ENCODE data around the gene EXOSC7.

Gene EXOSC7

DNA sequence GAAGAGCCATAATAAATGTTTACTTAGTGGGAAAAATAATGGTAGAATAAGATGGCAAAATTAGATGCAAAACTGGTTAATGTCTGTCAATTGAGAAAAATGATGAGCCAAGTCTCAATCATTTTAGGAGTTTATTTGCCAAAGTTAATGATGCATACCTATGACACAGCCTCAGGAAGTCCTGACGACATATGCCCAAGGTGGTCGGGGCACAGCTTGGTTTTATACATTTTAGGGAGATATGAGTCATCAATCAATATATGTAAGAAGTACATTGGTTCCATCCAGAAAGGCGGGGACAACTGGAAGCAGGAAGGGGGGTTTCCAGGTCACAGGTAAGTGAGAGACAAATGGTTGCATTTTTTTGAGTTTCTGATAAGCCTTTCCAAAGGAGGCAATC, 81.5 kb downstream of the EXOSC7 start:
- DNase-seq: no peak

DNA sequence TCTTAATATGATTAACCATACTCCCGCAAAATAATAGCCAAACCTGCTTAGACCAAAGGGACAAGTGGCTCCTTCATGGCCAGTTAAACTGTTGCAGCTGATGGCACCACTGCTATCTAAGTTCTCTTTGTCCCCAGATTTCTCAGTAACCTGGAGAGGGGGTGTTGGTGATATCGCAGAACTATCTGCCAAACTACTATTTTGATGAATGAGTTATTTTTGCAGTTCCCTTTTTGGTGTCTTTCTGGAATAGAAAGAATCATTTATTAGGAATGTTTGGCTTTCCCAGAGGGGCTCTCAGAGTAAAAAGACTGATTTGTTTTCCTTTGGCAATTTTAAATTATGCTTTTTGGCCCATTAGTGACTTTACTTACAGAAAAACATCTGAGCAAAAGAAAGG, 83.1 kb downstream of the EXOSC7 start:
- DNase-seq: no peak

DNA sequence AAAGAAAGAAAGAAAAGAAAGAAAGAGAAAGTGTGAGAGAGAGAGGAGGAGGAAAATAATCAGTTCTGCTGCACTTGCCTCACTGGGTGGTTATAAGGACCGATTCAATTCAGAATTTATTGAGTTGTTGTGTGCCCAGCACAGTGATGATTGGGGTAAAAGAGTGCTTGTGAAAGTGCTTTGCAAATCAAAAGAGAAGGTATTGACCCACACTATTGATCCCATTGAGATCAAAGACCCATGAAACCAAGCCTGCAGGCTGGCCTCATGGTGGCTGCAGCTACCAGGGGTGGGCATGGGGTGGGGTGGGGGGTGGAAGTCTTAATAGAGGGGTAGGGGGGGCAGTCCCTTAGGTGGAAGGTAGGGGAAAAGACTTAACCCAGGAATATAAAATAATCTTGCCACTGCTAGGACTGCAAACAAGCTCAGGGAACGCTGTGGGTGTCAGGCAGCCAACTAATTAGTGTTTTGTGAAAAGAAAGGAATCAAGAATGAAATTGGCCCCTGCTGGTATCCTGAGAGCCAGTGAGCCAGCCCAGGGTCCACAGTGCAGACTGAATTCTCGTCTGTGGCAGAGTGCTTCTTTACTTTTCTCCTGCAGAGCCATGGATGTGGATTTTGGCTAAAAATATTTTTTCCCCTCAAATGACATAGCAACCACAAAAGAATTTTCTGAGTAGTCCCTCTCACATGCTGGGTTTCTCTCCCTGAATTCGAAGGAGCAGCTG, 84.3 kb downstream of the EXOSC7 start:
- no peak for DNase-seq
